Erythroblast (primary cell): Measurements from ENCODE around the gene MED15.

Source experiments
- GATA1 ChIP-seq: IDR thresholded peaks from 2 replicates; pipeline ENCODE4 v1.6.1; 2011; ENCODE audit warnings: low read depth, mild to moderate bottlenecking, control low read depth, low read length, moderate library complexity
- POLR2A ChIP-seq: IDR thresholded peaks from 2 replicates; pipeline ENCODE4 v1.6.1; 2011; ENCODE audit warnings: mild to moderate bottlenecking, low read length

GRCh38 chr22:20537983-20538382, 30.6 kb downstream of the MED15 start:
- TF ChIP-seq POLR2A (no peak), GATA1 (no peak)
